Measurements from ENCODE around the gene AGAP2. TPM values are rescaled to one million over a fixed set of nuclear protein-coding genes. Genes with fewer than 3 reads are reported as not detected.

The AGAP2 gene
- total and polyA plus RNA-seq, 2 of the 13 experiments (the other 11 are each of a cell fraction or from before 2014, with no cell fraction given), result 0.38 to 0.45 TPM

DNA sequence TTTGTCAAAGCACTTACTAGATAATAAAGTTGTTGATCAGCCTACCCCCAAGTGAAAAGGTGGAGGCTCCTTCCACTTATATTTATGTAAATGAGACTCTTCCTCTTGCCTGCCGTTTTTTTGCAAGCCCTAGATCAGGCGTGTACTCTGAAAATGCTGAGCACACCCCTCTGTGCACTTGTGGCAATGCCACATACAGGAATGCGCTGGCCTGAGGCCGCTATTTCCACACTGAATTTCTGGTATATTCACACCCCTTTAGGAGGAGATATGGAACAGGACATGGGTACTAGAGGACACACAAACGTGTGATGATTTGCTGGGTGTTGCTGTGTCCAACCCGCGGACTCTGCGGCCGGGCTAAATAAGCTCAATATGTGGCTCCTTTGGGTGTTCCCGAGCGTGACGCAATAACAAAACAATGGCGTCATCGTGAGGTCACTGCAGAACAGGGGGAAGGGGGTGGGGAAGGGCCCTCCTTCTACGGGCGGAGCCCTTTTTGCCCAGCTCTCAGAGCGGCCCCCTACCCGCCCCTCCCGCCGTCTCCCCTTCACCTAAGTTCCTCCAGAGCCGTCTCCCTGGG lies 5.7 kb upstream of the AGAP2 start (continued):
- TF ChIP-seq, protein P1, sequence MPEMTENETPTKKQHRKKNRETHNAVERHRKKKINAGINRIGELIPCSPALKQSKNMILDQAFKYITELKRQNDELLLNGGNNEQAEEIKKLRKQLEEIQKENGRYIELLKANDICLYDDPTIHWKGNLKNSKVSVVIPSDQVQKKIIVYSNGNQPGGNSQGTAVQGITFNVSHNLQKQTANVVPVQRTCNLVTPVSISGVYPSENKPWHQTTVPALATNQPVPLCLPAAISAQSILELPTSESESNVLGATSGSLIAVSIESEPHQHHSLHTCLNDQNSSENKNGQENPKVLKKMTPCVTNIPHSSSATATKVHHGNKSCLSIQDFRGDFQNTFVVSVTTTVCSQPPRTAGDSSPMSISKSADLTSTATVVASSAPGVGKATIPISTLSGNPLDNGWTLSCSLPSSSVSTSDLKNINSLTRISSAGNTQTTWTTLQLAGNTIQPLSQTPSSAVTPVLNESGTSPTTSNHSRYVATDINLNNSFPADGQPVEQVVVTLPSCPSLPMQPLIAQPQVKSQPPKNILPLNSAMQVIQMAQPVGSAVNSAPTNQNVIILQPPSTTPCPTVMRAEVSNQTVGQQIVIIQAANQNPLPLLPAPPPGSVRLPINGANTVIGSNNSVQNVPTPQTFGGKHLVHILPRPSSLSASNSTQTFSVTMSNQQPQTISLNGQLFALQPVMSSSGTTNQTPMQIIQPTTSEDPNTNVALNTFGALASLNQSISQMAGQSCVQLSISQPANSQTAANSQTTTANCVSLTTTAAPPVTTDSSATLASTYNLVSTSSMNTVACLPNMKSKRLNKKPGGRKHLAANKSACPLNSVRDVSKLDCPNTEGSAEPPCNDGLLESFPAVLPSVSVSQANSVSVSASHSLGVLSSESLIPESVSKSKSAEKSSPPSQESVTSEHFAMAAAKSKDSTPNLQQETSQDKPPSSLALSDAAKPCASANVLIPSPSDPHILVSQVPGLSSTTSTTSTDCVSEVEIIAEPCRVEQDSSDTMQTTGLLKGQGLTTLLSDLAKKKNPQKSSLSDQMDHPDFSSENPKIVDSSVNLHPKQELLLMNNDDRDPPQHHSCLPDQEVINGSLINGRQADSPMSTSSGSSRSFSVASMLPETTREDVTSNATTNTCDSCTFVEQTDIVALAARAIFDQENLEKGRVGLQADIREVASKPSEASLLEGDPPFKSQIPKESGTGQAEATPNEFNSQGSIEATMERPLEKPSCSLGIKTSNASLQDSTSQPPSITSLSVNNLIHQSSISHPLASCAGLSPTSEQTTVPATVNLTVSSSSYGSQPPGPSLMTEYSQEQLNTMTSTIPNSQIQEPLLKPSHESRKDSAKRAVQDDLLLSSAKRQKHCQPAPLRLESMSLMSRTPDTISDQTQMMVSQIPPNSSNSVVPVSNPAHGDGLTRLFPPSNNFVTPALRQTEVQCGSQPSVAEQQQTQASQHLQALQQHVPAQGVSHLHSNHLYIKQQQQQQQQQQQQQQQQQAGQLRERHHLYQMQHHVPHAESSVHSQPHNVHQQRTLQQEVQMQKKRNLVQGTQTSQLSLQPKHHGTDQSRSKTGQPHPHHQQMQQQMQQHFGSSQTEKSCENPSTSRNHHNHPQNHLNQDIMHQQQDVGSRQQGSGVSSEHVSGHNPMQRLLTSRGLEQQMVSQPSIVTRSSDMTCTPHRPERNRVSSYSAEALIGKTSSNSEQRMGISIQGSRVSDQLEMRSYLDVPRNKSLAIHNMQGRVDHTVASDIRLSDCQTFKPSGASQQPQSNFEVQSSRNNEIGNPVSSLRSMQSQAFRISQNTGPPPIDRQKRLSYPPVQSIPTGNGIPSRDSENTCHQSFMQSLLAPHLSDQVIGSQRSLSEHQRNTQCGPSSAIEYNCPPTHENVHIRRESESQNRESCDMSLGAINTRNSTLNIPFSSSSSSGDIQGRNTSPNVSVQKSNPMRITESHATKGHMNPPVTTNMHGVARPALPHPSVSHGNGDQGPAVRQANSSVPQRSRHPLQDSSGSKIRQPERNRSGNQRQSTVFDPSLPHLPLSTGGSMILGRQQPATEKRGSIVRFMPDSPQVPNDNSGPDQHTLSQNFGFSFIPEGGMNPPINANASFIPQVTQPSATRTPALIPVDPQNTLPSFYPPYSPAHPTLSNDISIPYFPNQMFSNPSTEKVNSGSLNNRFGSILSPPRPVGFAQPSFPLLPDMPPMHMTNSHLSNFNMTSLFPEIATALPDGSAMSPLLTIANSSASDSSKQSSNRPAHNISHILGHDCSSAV (CRISPR knock-in tag; IDR thresholded peaks at IDR 0.05; ENCODE audit: borderline replicate concordance), result no peak
- no peak for TF ChIP-seq MXD4 (CRISPR knock-in tag; IDR thresholded peaks at IDR 0.05)
- TF ChIP-seq ZNF703 (CRISPR knock-in tag; IDR thresholded peaks at IDR 0.05; ENCODE audit: borderline replicate concordance), result no peak
- no peak for TF ChIP-seq EZH2 (conservative IDR thresholded peaks at IDR 0.05; ENCODE audit: low read depth, low read length)
- TF ChIP-seq ZNF333 (CRISPR knock-in tag; IDR thresholded peaks at IDR 0.05; ENCODE audit: borderline replicate concordance), result no peak
- TF ChIP-seq SP140L (CRISPR knock-in tag; IDR thresholded peaks at IDR 0.05; ENCODE audit: borderline replicate concordance), result no peak
- TF ChIP-seq MEIS2 (CRISPR knock-in tag; IDR thresholded peaks at IDR 0.05), result no peak
- TF ChIP-seq ZNF274 (CRISPR knock-in tag; IDR thresholded peaks at IDR 0.05), result no peak
- TF ChIP-seq NFYB (CRISPR knock-in tag; IDR thresholded peaks at IDR 0.05), result no peak
- TF ChIP-seq ESRRA (CRISPR knock-in tag; IDR thresholded peaks at IDR 0.05; ENCODE audit: low read depth), result no peak
- no peak for TF ChIP-seq TEAD3 (CRISPR knock-in tag; optimal IDR thresholded peaks at IDR 0.05; ENCODE audit: borderline replicate concordance)
- TF ChIP-seq ZNF460 (CRISPR knock-in tag; IDR thresholded peaks at IDR 0.05; ENCODE audit: borderline replicate concordance), result no peak
- no peak for TF ChIP-seq RFXAP (CRISPR knock-in tag; IDR thresholded peaks at IDR 0.05; ENCODE audit: borderline replicate concordance)
- no peak for TF ChIP-seq PCBP1 (IDR thresholded peaks at IDR 0.05; ENCODE audit: borderline replicate concordance, low read depth, low read length)
- TF ChIP-seq, protein P2, sequence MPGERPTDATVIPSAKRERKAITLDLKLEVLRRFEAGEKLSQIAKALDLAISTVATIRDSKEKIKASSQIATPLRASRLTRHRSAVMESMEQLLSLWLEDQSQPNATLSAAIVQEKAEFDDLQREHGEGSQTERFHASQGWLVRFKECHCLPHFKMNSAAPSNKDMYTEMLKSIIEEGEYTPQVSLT (CRISPR knock-in tag; IDR thresholded peaks at IDR 0.05; ENCODE audit: borderline replicate concordance, low read depth), result no peak
- peak; percentile 6; the same call in 1 of the 2 replicates for TF ChIP-seq TAF1 (CRISPR knock-in tag; IDR thresholded peaks at IDR 0.05)
- TF ChIP-seq, protein P3, sequence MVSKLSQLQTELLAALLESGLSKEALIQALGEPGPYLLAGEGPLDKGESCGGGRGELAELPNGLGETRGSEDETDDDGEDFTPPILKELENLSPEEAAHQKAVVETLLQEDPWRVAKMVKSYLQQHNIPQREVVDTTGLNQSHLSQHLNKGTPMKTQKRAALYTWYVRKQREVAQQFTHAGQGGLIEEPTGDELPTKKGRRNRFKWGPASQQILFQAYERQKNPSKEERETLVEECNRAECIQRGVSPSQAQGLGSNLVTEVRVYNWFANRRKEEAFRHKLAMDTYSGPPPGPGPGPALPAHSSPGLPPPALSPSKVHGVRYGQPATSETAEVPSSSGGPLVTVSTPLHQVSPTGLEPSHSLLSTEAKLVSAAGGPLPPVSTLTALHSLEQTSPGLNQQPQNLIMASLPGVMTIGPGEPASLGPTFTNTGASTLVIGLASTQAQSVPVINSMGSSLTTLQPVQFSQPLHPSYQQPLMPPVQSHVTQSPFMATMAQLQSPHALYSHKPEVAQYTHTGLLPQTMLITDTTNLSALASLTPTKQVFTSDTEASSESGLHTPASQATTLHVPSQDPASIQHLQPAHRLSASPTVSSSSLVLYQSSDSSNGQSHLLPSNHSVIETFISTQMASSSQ (IDR thresholded peaks at IDR 0.05; ENCODE audit: low read depth), result 0 out of 2 replicates have a peak, but pooled peaks have one; percentile 24
- TF ChIP-seq, protein P3 (CRISPR knock-in tag; IDR thresholded peaks at IDR 0.05; ENCODE audit: borderline replicate concordance), result no peak
